PC-3 (cell line): ENCODE measurements around the gene TMEM208. TPM values are rescaled to one million over a fixed set of nuclear protein-coding genes. Genes with fewer than 3 reads are reported as not detected.

Experiments
- ATAC-seq: fragments of 200-7000 bp; cut with Tn5 transposase; 2 replicates; pipeline ENCODE4 v1.9.1; 2020; ENCODE audit warnings: mild to moderate bottlenecking, moderate library complexity
- BruUV-seq: library from RNA; stranded (reverse); fragments of 400-500 nt; replicated peaks from 2 replicates; lab custom pipeline; 2021; lab: Mats Ljungman, UMichigan
- CTCF ChIA-PET: fragments of 300-600 bp; sonication (Branson Sonifier 250); formaldehyde crosslinking; loops from one replicate; lab custom pipeline; 2022; ENCODE audit warnings: antibody characterized with exemption; lab: Charles Lee
- POLR2A ChIA-PET: fragments of 300-600 bp; sonication (Branson Sonifier 250); formaldehyde crosslinking; loops from one replicate; lab custom pipeline; 2022; ENCODE audit warnings: antibody characterized with exemption; ENCODE audit not compliant: unreplicated experiment; lab: Charles Lee
- DNase-seq: peaks from one replicate; pipeline ENCODE4 v3.0.0-alpha.2; 2015
- H2AFZ ChIP-seq: fragments of 300-600 bp; sonication (generic); 2 replicates; pipeline ENCODE4 v1.6.0; 2016; ENCODE audit warnings: antibody characterized with exemption, low read length
- H3F3A ChIP-seq: fragments of 300-600 bp; sonication (generic); one replicate; pipeline ENCODE4 v1.6.0; 2017; ENCODE audit warnings: antibody characterized with exemption, low read length, control low read depth, mild to moderate bottlenecking; ENCODE audit not compliant: unreplicated experiment
- H3K27ac ChIP-seq: fragments of 300-600 bp; sonication (generic); 2 replicates; pipeline ENCODE4 v1.5.1; 2016; ENCODE audit warnings: mild to moderate bottlenecking, low read length
- H3K27me3 ChIP-seq: fragments of 300-600 bp; sonication (generic); 2 replicates; pipeline ENCODE4 v1.6.1; 2016; ENCODE audit warnings: low read length, mixed read lengths
- H3K36me3 ChIP-seq: fragments of 300-600 bp; sonication (generic); 2 replicates; pipeline ENCODE4 v1.6.1; 2016; ENCODE audit warnings: low read depth, mixed run types, low read length, mixed read lengths
- H3K4me1 ChIP-seq: fragments of 300-600 bp; sonication (generic); 2 replicates; pipeline ENCODE4 v1.5.1; 2016; ENCODE audit warnings: low read length; ENCODE audit not compliant: insufficient read depth
- H3K4me2 ChIP-seq: fragments of 300-600 bp; sonication (generic); 2 replicates; pipeline ENCODE4 v1.6.0; 2016; ENCODE audit warnings: low read length
- H3K4me3 ChIP-seq: fragments of 300-600 bp; sonication (generic); 2 replicates; pipeline ENCODE4 v1.5.1; 2016; ENCODE audit warnings: mild to moderate bottlenecking, low read length, mixed read lengths
- H3K79me2 ChIP-seq: fragments of 300-600 bp; sonication (generic); 2 replicates; pipeline ENCODE4 v1.6.1; 2017; ENCODE audit warnings: low read length, mixed read lengths
- H3K9ac ChIP-seq: fragments of 300-600 bp; sonication (generic); 2 replicates; pipeline ENCODE4 v1.6.0; 2016; ENCODE audit warnings: mild to moderate bottlenecking, low read length
- H3K9me2 ChIP-seq: fragments of 300-600 bp; sonication (generic); replicated peaks from 2 replicates; pipeline ENCODE4 v1.6.1; 2016; ENCODE audit warnings: mixed run types, low read length, mixed read lengths
- H3K9me3 ChIP-seq: fragments of 300-600 bp; sonication (generic); 2 replicates; pipeline ENCODE4 v1.6.1; 2016; ENCODE audit warnings: low read length, mixed read lengths
- H4K20me1 ChIP-seq: fragments of 300-600 bp; sonication (generic); 2 replicates; pipeline ENCODE4 v1.6.1; 2016; ENCODE audit warnings: low read length, mixed read lengths
- EZH2 ChIP-seq: fragments of 300-600 bp; sonication (generic); IDR thresholded peaks from one replicate; pipeline ENCODE4 v1.6.1; 2017; ENCODE audit warnings: antibody characterized with exemption, mild to moderate bottlenecking, low read length; ENCODE audit not compliant: unreplicated experiment
- EZH2phosphoT487 ChIP-seq: fragments of 300-600 bp; sonication (generic); IDR thresholded peaks from 2 replicates; pipeline ENCODE4 v1.6.1; 2018; ENCODE audit warnings: mild to moderate bottlenecking, antibody characterized with exemption, low read length, borderline replicate concordance
- intact Hi-C: fragments of 100-400 bp; cut with micrococcal nuclease; formaldehyde crosslinking; loops from 2 replicates; pipeline ENCODE4 v1.9.0; 2023
- total RNA-seq: library from RNA; depleted of rRNA; stranded (reverse); fragments of >200 nt; gene quantifications from 2 replicates; pipeline ENCODE4 v1.2.3, GENCODE V29; 2014
- TF ChIP-seq, protein P1 (sequence below): fragments of 300-600 bp; sonication (generic); conservative IDR thresholded peaks from 2 replicates; pipeline ENCODE4 v1.5.1; 2017; ENCODE audit warnings: antibody characterized with exemption, low read depth, mild to moderate bottlenecking, low read length

Gene TMEM208
- total RNA-seq, 1 experiment from 2014 or later = 35.4 TPM

GRCh38 chr16:67201411-67202345, 25.3 kb upstream of the TMEM208 start:
- Histone ChIP-seq H3K9me2 (no peaks in the 10 kb centered on the region), H2AFZ (no peak overlapping the region), H3K9me3 (no peaks in the 10 kb centered on the region), H3K27ac (no peak overlapping the region), H4K20me1 (no peaks in the 10 kb centered on the region; the same call in 1 of the 2 replicates), H3F3A (no peaks in the 10 kb centered on the region), H3K4me1 (peaks cover 8% of the 10 kb centered on the region), H3K36me3 (no peaks in the 10 kb centered on the region), H3K9ac (no peak overlapping the region), H3K4me3 (no peak overlapping the region), H3K4me2 (no peak overlapping the region), H3K27me3 (no peaks in the 10 kb centered on the region), H3K79me2 (no peaks in the 10 kb centered on the region)
- no TSS peak for BruUV-seq
- ATAC-seq (no peak), DNase-seq (no peak)
- TF ChIP-seq EZH2phosphoT487 = no peak
- intact Hi-C loops = no loop called here
- CTCF ChIA-PET = no interaction called here
- POLR2A ChIA-PET = no interaction called here

- POLR2A ChIA-PET = no interaction called here
- BruUV-seq = no TSS peak
Observed at GRCh38 chr16:67202426-67202825, 24.5 kb upstream of the TMEM208 start.

GRCh38 chr16:67202956-67203493, 23.9 kb upstream of the TMEM208 start:
- Histone ChIP-seq H3K36me3 (no peaks in the 10 kb centered on the region), H3K27me3 (no peaks in the 10 kb centered on the region)

More at GRCh38 chr16:67202426-67202825, 24.5 kb upstream of the TMEM208 start:
- H3K9ac ChIP-seq = no peak overlapping the region
- intact Hi-C loops = no loop called here
- no peaks in the 10 kb centered on the region for H3K79me2 ChIP-seq
- TF ChIP-seq EZH2phosphoT487 = no peak
- TF ChIP-seq, protein P1, sequence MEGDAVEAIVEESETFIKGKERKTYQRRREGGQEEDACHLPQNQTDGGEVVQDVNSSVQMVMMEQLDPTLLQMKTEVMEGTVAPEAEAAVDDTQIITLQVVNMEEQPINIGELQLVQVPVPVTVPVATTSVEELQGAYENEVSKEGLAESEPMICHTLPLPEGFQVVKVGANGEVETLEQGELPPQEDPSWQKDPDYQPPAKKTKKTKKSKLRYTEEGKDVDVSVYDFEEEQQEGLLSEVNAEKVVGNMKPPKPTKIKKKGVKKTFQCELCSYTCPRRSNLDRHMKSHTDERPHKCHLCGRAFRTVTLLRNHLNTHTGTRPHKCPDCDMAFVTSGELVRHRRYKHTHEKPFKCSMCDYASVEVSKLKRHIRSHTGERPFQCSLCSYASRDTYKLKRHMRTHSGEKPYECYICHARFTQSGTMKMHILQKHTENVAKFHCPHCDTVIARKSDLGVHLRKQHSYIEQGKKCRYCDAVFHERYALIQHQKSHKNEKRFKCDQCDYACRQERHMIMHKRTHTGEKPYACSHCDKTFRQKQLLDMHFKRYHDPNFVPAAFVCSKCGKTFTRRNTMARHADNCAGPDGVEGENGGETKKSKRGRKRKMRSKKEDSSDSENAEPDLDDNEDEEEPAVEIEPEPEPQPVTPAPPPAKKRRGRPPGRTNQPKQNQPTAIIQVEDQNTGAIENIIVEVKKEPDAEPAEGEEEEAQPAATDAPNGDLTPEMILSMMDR = no peak
- no peak for TF ChIP-seq EZH2
- ATAC-seq (no peak), DNase-seq (no peak)
- no peak overlapping the region for H3K27ac ChIP-seq
- H3K36me3 ChIP-seq = no peaks in the 10 kb centered on the region
- H3F3A ChIP-seq = no peaks in the 10 kb centered on the region
- no peaks in the 10 kb centered on the region for H4K20me1 ChIP-seq
- peaks cover 15% of the 10 kb centered on the region for H3K4me1 ChIP-seq
- no peaks in the 10 kb centered on the region for H3K9me2 ChIP-seq
- no peak overlapping the region for H3K4me3 ChIP-seq
- no peak overlapping the region for H2AFZ ChIP-seq
- H3K27me3 ChIP-seq = no peaks in the 10 kb centered on the region
- H3K9me3 ChIP-seq = no peaks in the 10 kb centered on the region
- H3K4me2 ChIP-seq = no peak overlapping the region
- CTCF ChIA-PET = no interaction called here

More at GRCh38 chr16:67202956-67203493, 23.9 kb upstream of the TMEM208 start:
- Histone ChIP-seq H3F3A (no peaks in the 10 kb centered on the region), H3K4me1 (peaks cover 21% of the 10 kb centered on the region), H3K4me3 (no peak overlapping the region), H2AFZ (no peak overlapping the region), H3K27ac (no peak overlapping the region), H3K4me2 (no peak overlapping the region), H3K79me2 (no peaks in the 10 kb centered on the region), H4K20me1 (no peaks in the 10 kb centered on the region), H3K9ac (no peak overlapping the region), H3K9me2 (no peaks in the 10 kb centered on the region), H3K9me3 (no peaks in the 10 kb centered on the region)
- POLR2A ChIA-PET = no interaction called here
- BruUV-seq = no TSS peak
- intact Hi-C loops = no loop called here
- CTCF ChIA-PET = no interaction called here
- no peak for ATAC-seq
- DNase-seq = no peak
- TF ChIP-seq, protein P1 = no peak
- TF ChIP-seq EZH2phosphoT487 (no peak), EZH2 (no peak)
